HEK293 (cell line): ENCODE data around the gene CCDC7.

Experiments used
- KLF10 ChIP-seq: fragments of 450-650 bp; IDR thresholded peaks from 2 replicates; pipeline ENCODE4 v1.5.1; 2018; ENCODE audit warnings: missing biosample characterization, mild to moderate bottlenecking, missing genetic modification characterization
- MZF1 ChIP-seq: fragments of 450-650 bp; formaldehyde crosslinking; IDR thresholded peaks from 2 replicates; pipeline ENCODE4 v1.5.1; 2017; ENCODE audit warnings: missing biosample characterization, missing genetic modification characterization, borderline replicate concordance
- YY1 ChIP-seq: fragments of 450-650 bp; formaldehyde crosslinking; IDR thresholded peaks from 2 replicates; pipeline ENCODE4 v1.5.1; 2018; ENCODE audit warnings: missing biosample characterization, missing genetic modification characterization
- ZBTB8A ChIP-seq: fragments of 450-650 bp; formaldehyde crosslinking; IDR thresholded peaks from 2 replicates; pipeline ENCODE4 v1.5.1; 2016; ENCODE audit warnings: missing biosample characterization, missing genetic modification characterization
- ZFHX2 ChIP-seq: fragments of 450-650 bp; formaldehyde crosslinking; conservative IDR thresholded peaks from 2 replicates; pipeline ENCODE4 v1.5.1; 2016; ENCODE audit warnings: missing biosample characterization, missing genetic modification characterization
- ZNF10 ChIP-seq: fragments of 450-650 bp; formaldehyde crosslinking; IDR thresholded peaks from 2 replicates; pipeline ENCODE4 v1.5.1; 2017; ENCODE audit warnings: missing biosample characterization, missing genetic modification characterization
- ZNF133 ChIP-seq: fragments of 450-650 bp; formaldehyde crosslinking; IDR thresholded peaks from 2 replicates; pipeline ENCODE4 v1.5.1; 2016; ENCODE audit warnings: missing biosample characterization, missing genetic modification characterization
- ZNF184 ChIP-seq: fragments of 450-650 bp; IDR thresholded peaks from 2 replicates; pipeline ENCODE4 v1.5.1; 2018; ENCODE audit warnings: missing biosample characterization, mild to moderate bottlenecking, missing genetic modification characterization
- ZNF274 ChIP-seq, 2 experiments: fragments of 200-500 bp in 1 of 2; fragments of 450-650 bp in 1 of 2; sonication (Bioruptor generic) in 1 of 2; formaldehyde crosslinking in 1 of 2; IDR thresholded peaks; 2 replicates each; pipeline versions ENCODE4 v1.5.1 to v1.6.1; 2014 to 2016; ENCODE audit warnings: borderline replicate concordance in 1 of 2, inconsistent platforms in 1 of 2, low read length in 1 of 2, missing biosample characterization in 1 of 2, missing genetic modification characterization in 1 of 2
- ZNF335 ChIP-seq: fragments of 450-650 bp; formaldehyde crosslinking; conservative IDR thresholded peaks from 2 replicates; pipeline ENCODE4 v1.5.1; 2016; ENCODE audit warnings: missing biosample characterization, missing genetic modification characterization
- ZNF341 ChIP-seq: fragments of 450-650 bp; formaldehyde crosslinking; IDR thresholded peaks from 2 replicates; pipeline ENCODE4; 2016; ENCODE audit warnings: low read depth, missing biosample characterization, missing genetic modification characterization
- ZNF354C ChIP-seq: fragments of 450-650 bp; formaldehyde crosslinking; IDR thresholded peaks from 2 replicates; pipeline ENCODE4 v1.5.1; 2016; ENCODE audit warnings: missing biosample characterization, missing genetic modification characterization, low read depth, borderline replicate concordance
- ZNF391 ChIP-seq: fragments of 450-650 bp; formaldehyde crosslinking; IDR thresholded peaks from 2 replicates; pipeline ENCODE4 v1.5.1; 2016; ENCODE audit warnings: low read depth, missing biosample characterization, missing genetic modification characterization, borderline replicate concordance
- ZNF473 ChIP-seq: fragments of 450-650 bp; formaldehyde crosslinking; IDR thresholded peaks from 2 replicates; pipeline ENCODE4 v1.5.1; 2017; ENCODE audit warnings: missing biosample characterization, missing genetic modification characterization
- ZNF560 ChIP-seq: fragments of 450-650 bp; formaldehyde crosslinking; IDR thresholded peaks from 2 replicates; pipeline ENCODE4 v1.5.1; 2017; ENCODE audit warnings: missing biosample characterization, missing genetic modification characterization, borderline replicate concordance
- ZNF561 ChIP-seq: fragments of 450-650 bp; IDR thresholded peaks from 2 replicates; pipeline ENCODE4 v1.5.1; 2018; ENCODE audit warnings: missing biosample characterization, missing genetic modification characterization, borderline replicate concordance
- ZNF600 ChIP-seq: fragments of 450-650 bp; formaldehyde crosslinking; IDR thresholded peaks from 2 replicates; pipeline ENCODE4 v1.5.1; 2016; ENCODE audit warnings: missing biosample characterization, missing genetic modification characterization
- ZNF768 ChIP-seq: fragments of 450-650 bp; formaldehyde crosslinking; IDR thresholded peaks from 2 replicates; pipeline ENCODE4 v1.5.1; 2018; ENCODE audit warnings: missing biosample characterization, mild to moderate bottlenecking, missing genetic modification characterization
- ZNF837 ChIP-seq: fragments of 450-650 bp; formaldehyde crosslinking; IDR thresholded peaks from 2 replicates; pipeline ENCODE4 v1.5.1; 2016; ENCODE audit warnings: missing biosample characterization, missing genetic modification characterization
- ZSCAN23 ChIP-seq: fragments of 450-650 bp; formaldehyde crosslinking; IDR thresholded peaks from 2 replicates; pipeline ENCODE4 v1.5.1; 2016; ENCODE audit warnings: missing biosample characterization, missing genetic modification characterization
- TF ChIP-seq, protein P1 (sequence below): fragments of 450-650 bp; formaldehyde crosslinking; IDR thresholded peaks from 2 replicates; pipeline ENCODE4 v1.5.1; 2016; ENCODE audit warnings: missing biosample characterization, missing genetic modification characterization, low read depth
- TF ChIP-seq, protein P2 (sequence below): fragments of 450-650 bp; formaldehyde crosslinking; conservative IDR thresholded peaks from 2 replicates; pipeline ENCODE4 v1.5.1; 2016; ENCODE audit warnings: low read depth, missing biosample characterization, missing genetic modification characterization
- TF ChIP-seq, protein P3 (sequence below): fragments of 450-650 bp; formaldehyde crosslinking; IDR thresholded peaks from 2 replicates; pipeline ENCODE4 v1.5.1; 2016; ENCODE audit warnings: missing biosample characterization, missing genetic modification characterization
- TF ChIP-seq, protein P4 (sequence below): fragments of 450-650 bp; formaldehyde crosslinking; IDR thresholded peaks from 2 replicates; pipeline ENCODE4 v1.5.1; 2017; ENCODE audit warnings: missing biosample characterization, missing genetic modification characterization
- TF ChIP-seq, protein P5 (sequence below): fragments of 450-650 bp; formaldehyde crosslinking; IDR thresholded peaks from 2 replicates; pipeline ENCODE4 v1.5.1; 2016; ENCODE audit warnings: missing biosample characterization, missing genetic modification characterization

CCDC7 gene

DNA sequence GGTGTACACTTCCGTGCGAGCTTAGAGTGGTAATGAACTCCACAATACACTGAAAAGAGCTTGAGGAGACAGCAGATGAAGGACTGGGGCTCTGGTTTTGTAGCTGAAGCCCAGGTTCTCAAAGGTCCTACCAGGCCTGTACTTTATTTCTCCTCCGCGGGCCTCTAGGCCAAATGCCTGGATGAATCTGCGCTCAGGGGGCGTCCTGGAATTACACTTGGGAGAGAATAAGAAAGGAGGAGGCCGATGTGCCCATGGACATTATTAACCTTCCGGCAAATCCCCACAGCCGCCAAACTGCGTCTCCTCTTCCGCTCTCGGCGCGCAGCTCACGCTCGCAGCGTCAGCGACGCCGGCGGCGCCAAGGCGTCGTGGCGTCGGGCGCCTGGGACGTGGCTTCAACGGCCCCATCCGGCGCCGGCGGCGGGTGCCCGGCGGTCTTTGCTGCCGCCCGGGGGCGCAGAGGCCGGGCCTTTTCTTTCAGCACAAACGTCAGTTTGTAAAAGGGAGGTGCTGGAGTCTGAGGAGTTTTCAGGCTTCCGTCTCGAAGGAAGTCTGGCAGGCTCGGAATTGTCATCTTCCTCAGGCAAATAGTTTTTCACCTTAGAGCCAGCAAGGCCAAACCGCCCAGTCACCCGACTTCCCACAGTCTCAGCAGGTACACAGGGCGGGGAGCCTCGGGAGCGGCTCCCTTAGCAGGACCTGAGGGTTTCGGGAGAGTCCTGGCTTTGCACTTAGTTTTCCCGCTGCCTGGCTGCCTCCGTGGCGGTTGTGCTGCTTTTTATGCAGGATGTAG, at the start of gene CCDC7 (continued):
- TF ChIP-seq, protein P1, sequence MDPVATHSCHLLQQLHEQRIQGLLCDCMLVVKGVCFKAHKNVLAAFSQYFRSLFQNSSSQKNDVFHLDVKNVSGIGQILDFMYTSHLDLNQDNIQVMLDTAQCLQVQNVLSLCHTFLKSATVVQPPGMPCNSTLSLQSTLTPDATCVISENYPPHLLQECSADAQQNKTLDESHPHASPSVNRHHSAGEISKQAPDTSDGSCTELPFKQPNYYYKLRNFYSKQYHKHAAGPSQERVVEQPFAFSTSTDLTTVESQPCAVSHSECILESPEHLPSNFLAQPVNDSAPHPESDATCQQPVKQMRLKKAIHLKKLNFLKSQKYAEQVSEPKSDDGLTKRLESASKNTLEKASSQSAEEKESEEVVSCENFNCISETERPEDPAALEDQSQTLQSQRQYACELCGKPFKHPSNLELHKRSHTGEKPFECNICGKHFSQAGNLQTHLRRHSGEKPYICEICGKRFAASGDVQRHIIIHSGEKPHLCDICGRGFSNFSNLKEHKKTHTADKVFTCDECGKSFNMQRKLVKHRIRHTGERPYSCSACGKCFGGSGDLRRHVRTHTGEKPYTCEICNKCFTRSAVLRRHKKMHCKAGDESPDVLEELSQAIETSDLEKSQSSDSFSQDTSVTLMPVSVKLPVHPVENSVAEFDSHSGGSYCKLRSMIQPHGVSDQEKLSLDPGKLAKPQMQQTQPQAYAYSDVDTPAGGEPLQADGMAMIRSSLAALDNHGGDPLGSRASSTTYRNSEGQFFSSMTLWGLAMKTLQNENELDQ (tag by site-specific recombination): no peak
- TF ChIP-seq ZFHX2 (tag by site-specific recombination): no peak
- peak; percentile 96 for TF ChIP-seq ZNF600 (tag by site-specific recombination)
- TF ChIP-seq, protein P2, sequence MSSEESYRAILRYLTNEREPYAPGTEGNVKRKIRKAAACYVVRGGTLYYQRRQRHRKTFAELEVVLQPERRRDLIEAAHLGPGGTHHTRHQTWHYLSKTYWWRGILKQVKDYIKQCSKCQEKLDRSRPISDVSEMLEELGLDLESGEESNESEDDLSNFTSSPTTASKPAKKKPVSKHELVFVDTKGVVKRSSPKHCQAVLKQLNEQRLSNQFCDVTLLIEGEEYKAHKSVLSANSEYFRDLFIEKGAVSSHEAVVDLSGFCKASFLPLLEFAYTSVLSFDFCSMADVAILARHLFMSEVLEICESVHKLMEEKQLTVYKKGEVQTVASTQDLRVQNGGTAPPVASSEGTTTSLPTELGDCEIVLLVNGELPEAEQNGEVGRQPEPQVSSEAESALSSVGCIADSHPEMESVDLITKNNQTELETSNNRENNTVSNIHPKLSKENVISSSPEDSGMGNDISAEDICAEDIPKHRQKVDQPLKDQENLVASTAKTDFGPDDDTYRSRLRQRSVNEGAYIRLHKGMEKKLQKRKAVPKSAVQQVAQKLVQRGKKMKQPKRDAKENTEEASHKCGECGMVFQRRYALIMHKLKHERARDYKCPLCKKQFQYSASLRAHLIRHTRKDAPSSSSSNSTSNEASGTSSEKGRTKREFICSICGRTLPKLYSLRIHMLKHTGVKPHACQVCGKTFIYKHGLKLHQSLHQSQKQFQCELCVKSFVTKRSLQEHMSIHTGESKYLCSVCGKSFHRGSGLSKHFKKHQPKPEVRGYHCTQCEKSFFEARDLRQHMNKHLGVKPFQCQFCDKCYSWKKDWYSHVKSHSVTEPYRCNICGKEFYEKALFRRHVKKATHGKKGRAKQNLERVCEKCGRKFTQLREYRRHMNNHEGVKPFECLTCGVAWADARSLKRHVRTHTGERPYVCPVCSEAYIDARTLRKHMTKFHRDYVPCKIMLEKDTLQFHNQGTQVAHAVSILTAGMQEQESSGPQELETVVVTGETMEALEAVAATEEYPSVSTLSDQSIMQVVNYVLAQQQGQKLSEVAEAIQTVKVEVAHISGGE (tag by site-specific recombination): peak; percentile 27; the same call in 1 of the 2 replicates
- TF ChIP-seq, protein P3, sequence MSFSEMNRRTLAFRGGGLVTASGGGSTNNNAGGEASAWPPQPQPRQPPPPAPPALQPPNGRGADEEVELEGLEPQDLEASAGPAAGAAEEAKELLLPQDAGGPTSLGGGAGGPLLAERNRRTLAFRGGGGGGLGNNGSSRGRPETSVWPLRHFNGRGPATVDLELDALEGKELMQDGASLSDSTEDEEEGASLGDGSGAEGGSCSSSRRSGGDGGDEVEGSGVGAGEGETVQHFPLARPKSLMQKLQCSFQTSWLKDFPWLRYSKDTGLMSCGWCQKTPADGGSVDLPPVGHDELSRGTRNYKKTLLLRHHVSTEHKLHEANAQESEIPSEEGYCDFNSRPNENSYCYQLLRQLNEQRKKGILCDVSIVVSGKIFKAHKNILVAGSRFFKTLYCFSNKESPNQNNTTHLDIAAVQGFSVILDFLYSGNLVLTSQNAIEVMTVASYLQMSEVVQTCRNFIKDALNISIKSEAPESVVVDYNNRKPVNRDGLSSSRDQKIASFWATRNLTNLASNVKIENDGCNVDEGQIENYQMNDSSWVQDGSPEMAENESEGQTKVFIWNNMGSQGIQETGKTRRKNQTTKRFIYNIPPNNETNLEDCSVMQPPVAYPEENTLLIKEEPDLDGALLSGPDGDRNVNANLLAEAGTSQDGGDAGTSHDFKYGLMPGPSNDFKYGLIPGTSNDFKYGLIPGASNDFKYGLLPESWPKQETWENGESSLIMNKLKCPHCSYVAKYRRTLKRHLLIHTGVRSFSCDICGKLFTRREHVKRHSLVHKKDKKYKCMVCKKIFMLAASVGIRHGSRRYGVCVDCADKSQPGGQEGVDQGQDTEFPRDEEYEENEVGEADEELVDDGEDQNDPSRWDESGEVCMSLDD: no peak
- TF ChIP-seq ZNF561: peak; percentile 85; the same call in 1 of the 2 replicates
- no peak for TF ChIP-seq ZNF133 (tag by site-specific recombination)
- TF ChIP-seq, protein P4, sequence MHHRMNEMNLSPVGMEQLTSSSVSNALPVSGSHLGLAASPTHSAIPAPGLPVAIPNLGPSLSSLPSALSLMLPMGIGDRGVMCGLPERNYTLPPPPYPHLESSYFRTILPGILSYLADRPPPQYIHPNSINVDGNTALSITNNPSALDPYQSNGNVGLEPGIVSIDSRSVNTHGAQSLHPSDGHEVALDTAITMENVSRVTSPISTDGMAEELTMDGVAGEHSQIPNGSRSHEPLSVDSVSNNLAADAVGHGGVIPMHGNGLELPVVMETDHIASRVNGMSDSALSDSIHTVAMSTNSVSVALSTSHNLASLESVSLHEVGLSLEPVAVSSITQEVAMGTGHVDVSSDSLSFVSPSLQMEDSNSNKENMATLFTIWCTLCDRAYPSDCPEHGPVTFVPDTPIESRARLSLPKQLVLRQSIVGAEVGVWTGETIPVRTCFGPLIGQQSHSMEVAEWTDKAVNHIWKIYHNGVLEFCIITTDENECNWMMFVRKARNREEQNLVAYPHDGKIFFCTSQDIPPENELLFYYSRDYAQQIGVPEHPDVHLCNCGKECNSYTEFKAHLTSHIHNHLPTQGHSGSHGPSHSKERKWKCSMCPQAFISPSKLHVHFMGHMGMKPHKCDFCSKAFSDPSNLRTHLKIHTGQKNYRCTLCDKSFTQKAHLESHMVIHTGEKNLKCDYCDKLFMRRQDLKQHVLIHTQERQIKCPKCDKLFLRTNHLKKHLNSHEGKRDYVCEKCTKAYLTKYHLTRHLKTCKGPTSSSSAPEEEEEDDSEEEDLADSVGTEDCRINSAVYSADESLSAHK (tag by site-specific recombination): no peak
- TF ChIP-seq ZBTB8A (tag by site-specific recombination): peak; percentile 99
- TF ChIP-seq MZF1 (tag by site-specific recombination): peak; percentile 49; the same call in 1 of the 2 replicates
- peak; percentile 98 for TF ChIP-seq ZNF335 (tag by site-specific recombination)
- 0 out of 2 replicates have a peak, but pooled peaks have one; percentile 68 for TF ChIP-seq ZNF560
- no peak for TF ChIP-seq ZNF274 (IDR thresholded peaks at IDR 0.05; ENCODE audit: low read length)
- no peak for TF ChIP-seq ZNF274 (tag by site-specific recombination; IDR thresholded peaks at IDR 0.05; ENCODE audit: borderline replicate concordance)
- TF ChIP-seq ZNF10 (tag by site-specific recombination): peak; percentile 77
- TF ChIP-seq ZNF837: no peak
- TF ChIP-seq ZNF768 (tag by site-specific recombination): no peak
- no peak for TF ChIP-seq ZSCAN23 (tag by site-specific recombination)
- TF ChIP-seq, protein P5, sequence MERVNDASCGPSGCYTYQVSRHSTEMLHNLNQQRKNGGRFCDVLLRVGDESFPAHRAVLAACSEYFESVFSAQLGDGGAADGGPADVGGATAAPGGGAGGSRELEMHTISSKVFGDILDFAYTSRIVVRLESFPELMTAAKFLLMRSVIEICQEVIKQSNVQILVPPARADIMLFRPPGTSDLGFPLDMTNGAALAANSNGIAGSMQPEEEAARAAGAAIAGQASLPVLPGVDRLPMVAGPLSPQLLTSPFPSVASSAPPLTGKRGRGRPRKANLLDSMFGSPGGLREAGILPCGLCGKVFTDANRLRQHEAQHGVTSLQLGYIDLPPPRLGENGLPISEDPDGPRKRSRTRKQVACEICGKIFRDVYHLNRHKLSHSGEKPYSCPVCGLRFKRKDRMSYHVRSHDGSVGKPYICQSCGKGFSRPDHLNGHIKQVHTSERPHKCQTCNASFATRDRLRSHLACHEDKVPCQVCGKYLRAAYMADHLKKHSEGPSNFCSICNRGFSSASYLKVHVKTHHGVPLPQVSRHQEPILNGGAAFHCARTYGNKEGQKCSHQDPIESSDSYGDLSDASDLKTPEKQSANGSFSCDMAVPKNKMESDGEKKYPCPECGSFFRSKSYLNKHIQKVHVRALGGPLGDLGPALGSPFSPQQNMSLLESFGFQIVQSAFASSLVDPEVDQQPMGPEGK: peak; percentile 58; the same call in 1 of the 2 replicates
- peak; percentile 35; the same call in 1 of the 2 replicates for TF ChIP-seq YY1 (tag by site-specific recombination)
- 0 out of 2 replicates have a peak, but pooled peaks have one; percentile 33 for TF ChIP-seq ZNF184 (tag by site-specific recombination)
- no peak for TF ChIP-seq ZNF391
- peak; percentile 63 for TF ChIP-seq ZNF341 (tag by site-specific recombination)
- TF ChIP-seq ZNF473 (tag by site-specific recombination): no peak
- TF ChIP-seq ZNF354C (tag by site-specific recombination): no peak
- peak; percentile 36; the same call in 1 of the 2 replicates for TF ChIP-seq KLF10 (tag by site-specific recombination)
